GM21576 (cell line): ENCODE measurements around the gene IL22.

Experiments
- ATAC-seq: cut with Tn5 transposase; IDR thresholded peaks from one replicate; pipeline ENCODE4 v1.9.1; 2021; ENCODE audit warnings: mild to moderate bottlenecking, moderate library complexity; ENCODE audit not compliant: unreplicated experiment

Gene IL22

GRCh38 chr12:68253504-68253903 lies at the start of gene IL22:
IL22 (minus strand) TSS chr12:68253604; CDS start chr12:68253448, 156 bp downstream.
- ATAC-seq: no peak

DNA sequence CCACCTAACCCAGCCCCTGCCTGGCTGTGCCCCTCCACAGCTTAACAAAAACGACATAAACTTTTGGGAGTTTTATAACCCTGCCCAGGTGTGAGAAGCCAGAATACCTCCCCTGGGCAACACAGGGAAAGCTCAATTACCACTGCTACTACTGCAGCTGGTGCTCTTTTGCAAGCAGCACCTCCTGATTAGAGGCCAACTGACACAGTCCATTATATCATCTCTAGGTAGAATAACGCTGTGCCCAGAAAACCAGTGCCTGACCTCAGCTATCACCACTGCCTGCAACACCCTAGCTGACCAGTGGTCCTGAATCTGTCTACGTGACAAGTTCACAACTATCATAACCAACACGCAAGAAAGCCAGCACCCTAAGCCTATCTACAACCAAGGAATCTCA lies 44.5 kb upstream of the IL22 start:
- no peak for ATAC-seq

DNA sequence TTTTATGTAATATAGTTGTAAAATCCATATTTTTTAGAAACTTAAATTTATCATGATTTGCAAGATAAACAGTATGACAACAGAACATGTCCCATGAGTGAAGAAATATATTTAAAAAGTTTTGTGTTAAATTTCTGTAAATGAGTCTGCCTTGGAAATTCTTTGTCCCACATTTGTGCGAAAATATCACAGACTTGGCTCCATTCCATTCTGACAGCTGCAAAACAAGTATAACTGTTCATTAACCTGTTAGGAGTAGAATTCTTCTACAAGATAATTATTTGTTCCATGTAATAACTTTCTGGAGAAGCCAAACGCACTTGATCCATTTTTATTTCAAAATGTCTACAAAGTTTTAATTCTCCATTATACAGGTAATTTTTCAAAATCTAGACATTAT lies 40.8 kb upstream of the IL22 start:
- no peak for ATAC-seq

GRCh38 chr12:68293347-68293746 lies 39.9 kb upstream of the IL22 start:
- ATAC-seq: no peak

DNA sequence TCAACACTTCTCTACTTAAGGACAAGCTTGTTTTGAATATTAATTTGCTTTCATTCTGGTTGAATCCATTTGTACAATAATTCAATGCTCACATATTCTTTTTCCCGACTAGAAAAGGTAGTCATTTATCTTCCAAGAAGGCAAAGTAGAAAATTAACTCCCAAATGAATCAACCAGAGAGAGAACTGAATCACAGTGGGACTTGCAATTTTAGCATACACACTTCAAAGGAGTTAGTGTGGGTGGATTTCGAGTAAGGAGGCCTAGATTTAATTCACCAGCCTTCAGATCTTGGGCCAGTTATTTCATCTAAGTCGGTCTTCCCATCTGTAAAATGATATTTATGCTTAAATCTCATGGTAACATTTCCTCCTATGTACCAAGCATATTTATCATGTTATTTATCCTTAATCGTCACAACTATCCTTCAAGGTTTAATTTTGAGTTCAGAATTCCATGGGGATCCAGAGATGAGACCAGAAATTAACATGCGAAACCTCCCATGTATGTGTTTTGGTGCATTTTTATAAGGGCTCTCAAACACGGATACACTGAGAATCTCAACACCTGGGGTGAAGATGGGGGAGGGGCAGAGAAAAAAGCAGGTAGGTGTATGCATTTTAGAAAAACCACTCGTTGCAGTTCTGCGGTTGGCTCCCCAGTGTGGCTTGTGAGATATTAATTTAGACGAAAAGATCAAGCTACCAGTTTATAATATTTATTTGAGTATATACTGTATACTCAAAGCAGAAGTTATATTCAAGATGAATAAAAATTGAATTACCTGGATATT lies 38.9 kb upstream of the IL22 start:
- ATAC-seq: no peak

GRCh38 chr12:68291396-68292036 lies 38.1 kb upstream of the IL22 start:
- no peak for ATAC-seq

DNA sequence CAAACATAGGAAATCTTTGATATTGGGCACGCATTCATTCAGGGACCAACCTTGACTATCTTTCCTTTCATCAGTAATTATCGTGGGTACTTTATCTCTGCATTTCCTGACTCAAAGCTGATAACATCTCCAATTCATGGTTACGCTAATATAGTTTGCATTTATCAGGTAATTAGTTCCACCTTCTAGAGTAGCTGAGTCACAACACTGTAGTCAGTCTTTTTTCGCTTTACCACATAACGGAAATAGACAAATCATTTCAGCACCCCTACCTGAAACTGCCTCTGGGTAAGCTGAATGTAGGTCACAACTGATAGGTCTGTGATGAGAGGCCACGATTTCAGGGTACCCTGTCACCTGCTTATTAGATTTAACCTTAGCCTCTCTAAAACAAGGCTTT lies 36.7 kb upstream of the IL22 start:
- peak; percentile 99 for ATAC-seq

GRCh38 chr12:68287106-68287505 lies 33.7 kb upstream of the IL22 start:
- no peak for ATAC-seq

DNA sequence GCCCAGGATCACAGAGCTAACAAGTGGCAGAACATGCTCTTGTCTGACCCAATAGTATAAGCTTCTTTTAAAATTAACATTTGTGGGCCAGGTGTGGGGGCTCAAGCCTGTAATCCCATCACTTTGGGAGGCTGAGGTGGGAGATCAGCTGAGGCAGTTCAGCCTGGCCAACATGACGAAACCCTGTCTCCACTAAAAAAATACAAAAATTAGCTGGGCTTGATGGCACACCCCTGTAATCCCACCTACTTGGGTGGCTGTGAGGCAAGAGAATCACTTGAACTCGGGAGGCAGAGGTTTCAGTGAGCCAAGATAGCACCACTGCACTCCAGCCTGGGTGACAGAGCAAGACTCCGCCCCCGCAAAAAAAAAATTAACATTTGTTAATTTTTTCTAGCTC lies 33.0 kb upstream of the IL22 start:
- ATAC-seq: no peak

GRCh38 chr12:68285541-68285940 lies 32.1 kb upstream of the IL22 start:
- ATAC-seq: no peak

DNA sequence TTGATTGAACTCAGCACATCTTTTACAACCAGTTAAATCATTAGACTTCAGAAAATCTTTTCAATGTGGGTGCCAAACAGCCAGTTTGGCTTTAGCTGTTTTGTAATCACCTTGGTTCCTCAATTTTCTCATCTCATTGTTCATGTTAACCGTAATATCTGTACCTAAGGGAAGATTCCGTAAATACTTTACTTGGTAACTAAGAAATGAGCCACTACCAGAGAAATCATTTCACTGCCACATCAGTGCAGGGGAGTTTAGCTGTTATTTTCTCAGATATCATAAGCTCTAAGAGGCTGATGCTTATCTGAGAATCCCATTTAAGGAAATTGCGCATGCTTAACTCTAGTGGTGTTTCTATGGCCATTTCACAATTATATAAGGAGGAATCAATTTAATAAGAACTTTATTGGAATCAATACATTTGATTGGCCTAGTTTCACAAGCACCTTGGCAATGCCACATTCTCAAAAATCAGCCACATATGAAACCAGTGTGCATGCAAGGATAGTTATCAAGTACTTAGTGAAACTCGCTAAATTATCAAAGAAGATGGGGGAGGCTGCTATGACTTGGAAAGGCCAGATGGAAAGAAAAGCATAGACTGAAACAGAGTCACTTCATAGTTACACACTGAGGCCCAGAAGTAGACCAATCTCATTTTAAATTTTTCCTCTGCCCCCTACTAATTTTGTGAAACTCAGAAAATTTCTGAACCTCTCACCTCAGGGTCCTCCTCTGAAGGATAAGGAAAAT lies 28.1 kb upstream of the IL22 start:
- ATAC-seq: no peak

- no peak for ATAC-seq
Measured at GRCh38 chr12:68280240-68280639, 26.8 kb upstream of the IL22 start.

DNA sequence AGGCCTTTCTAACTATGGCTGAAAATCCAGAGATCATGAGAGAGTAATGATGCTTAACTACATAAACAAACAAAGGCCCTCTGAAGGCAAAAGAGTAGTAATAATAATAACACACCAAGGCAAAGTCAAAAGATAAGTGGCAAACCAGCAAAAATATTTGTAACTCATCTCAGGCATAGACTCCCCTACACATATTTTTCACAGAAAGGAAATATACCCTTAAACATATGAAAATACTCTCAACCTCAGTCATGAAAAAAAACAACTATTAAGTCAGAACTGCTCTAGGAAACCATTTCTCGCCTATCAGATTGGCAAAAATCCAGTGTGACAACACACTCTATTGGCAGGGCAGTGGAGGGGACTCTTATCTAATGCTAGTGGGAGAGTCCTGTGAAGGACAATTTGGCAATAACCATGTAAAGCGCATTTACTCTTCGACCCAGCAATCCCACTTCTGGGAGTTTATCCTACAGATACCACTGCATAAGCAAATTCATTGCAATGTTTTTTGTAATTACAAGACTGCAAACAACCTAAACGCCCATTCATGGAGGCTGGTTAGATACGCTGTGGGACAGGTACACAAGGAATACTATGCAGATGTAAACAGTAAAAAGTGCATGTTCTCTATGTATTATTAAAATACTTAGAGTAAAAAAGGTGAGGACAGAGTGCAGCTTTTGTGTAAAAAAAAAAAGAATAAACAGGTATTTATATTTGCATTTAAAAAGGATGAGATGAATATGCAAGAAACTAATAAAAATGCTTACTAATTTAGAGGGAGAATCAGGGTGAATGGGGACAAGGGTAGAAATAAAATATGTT lies 26.0 kb upstream of the IL22 start:
- no peak for ATAC-seq

- no peak for ATAC-seq
Measured at GRCh38 chr12:68276402-68276930, 23.1 kb upstream of the IL22 start.

GRCh38 chr12:68272732-68273131 lies 19.3 kb upstream of the IL22 start:
- no peak for ATAC-seq

- no peak for ATAC-seq
Measured at GRCh38 chr12:68271346-68271745, 17.9 kb upstream of the IL22 start.

DNA sequence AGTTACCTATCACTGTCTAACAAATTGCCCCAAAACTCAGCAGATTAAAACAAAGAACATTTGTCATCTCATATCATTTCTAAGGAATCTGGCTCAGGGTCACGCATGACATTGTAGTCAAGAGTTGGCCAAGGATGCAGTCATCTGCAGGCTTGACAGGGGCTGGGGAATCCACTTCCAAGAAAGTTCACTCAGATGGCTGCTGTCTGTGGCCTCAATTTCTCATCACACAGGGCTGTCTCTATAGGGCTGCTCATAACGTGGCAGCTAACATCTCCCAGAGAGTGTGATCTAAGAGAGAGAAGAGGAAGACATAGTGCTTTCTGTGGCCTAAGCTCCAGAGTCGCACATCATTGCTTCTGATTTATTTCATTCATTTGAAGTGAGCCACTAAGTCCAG lies 17.0 kb upstream of the IL22 start:
- ATAC-seq: no peak

DNA sequence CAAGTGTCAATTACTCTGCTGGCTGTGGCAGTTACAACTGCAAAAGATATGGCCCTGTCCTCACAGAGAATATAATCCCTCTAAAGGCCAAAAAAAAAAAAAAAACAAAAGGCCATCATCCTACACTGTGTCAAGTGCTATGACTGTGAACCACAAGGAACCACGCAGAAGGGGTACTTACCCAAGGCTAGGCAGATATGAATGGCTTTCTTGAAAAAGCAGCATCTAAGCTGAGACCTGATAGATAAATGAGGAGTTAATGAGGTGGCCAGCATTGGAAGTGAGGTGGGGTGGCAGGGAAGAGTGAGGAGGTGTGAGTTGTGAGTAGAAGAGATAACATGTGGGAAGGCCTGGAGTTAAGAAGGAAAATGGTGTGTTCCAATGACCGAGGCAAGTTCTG lies 16.4 kb upstream of the IL22 start:
- no peak for ATAC-seq

GRCh38 chr12:68268967-68269366 lies 15.6 kb upstream of the IL22 start:
- ATAC-seq: no peak

DNA sequence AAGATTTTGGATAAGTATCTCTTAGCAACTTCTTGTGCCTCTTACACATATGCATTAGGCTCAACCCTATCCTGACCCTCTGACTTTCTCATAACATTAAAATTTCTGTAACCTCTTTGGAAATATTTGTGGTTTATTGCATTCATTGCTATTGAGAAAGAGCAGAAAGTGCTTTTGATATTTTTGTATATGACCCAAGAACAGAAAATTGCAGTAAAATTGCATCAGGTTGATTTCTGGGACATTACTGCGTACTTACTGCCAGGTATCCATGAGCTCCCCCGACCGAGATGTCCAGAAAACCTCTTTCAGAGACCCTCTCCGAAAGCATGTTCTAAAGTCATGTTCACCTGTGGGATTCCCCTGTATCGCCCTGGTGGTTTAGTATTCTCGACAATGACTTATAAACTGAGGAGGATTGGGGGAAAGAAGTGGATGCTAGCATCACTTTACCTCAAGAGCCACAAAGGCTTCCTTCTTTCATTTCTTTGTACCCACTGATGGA lies 14.5 kb upstream of the IL22 start:
- no peak for ATAC-seq

GRCh38 chr12:68264857-68265256 lies 11.5 kb upstream of the IL22 start:
- no peak for ATAC-seq
